ENCODE measurements around the gene VAT1L. TPM values are rescaled to one million over a fixed set of nuclear protein-coding genes. Genes with fewer than 3 reads are reported as not detected.

Gene VAT1L
- total and polyA plus RNA-seq, 4 donors, result 0.17 to 0.98 (median 0.26) TPM

- H3K9me3 ChIP-seq (ENCODE audit: control insufficient read depth in 4 of 4, low read length in 3 of 4), result peaks cover 0 to 2% (median 0%) of the 10 kb centered on the region in 4 donors
- no peak overlapping the region for H3K4me3 ChIP-seq (ENCODE audit: low read depth in 1 of 3, low read length in 3 of 3)
- no peaks in the 10 kb centered on the region for H3K27me3 ChIP-seq (ENCODE audit: control insufficient read depth in 4 of 4, insufficient read depth in 4 of 4, low read length in 3 of 4)
- DNase-seq (ENCODE audit: low spot score), result no peak
- WGBS, result 36% methylated on average over 5 of the region's 5 CpGs
- H3K27ac ChIP-seq (ENCODE audit: low read depth in 1 of 2, low read length in 2 of 2), result no peak overlapping the region
- H3K36me3 ChIP-seq (ENCODE audit: control insufficient read depth in 4 of 4, insufficient read depth in 3 of 4, low read depth in 1 of 4, low read length in 3 of 4), result no peaks in the 10 kb centered on the region
- TF ChIP-seq TAF1 (conservative IDR thresholded peaks at IDR 0.05), result no peak
- TF ChIP-seq HNF4G (IDR thresholded peaks at IDR 0.05), result no peak
- no peak for TF ChIP-seq ZBTB33 (IDR thresholded peaks at IDR 0.05)
- no peak for TF ChIP-seq JUND (IDR thresholded peaks at IDR 0.05)
- H3K9ac ChIP-seq (ENCODE audit: low read depth in 1 of 2, low read length in 2 of 2), result no peak overlapping the region
- H3K4me1 ChIP-seq (ENCODE audit: control insufficient read depth in 4 of 4, insufficient read depth in 4 of 4, low read length in 3 of 4), result no peaks in the 10 kb centered on the region
These were observed 150.5 kb downstream of the VAT1L start for GRCh38 chr16:77938913-77939312.

DNA sequence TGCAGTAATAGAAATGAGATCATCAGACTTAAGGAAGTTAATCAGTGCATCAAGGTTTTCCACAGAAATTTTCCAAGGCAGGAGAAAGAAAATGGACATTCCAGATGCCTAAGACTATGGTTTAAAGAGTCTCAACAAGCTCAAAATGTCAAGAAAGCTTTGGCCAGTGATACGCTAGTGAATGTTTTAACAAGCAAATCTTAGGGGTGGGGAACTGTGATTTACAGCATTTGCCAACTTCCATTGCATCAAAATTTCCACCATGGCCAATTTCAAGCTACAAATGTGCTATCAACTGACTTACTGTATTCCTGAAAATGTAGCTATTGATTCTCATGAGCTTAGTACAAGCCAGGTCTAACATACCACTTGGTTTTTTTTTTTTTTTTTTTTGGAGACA, 151.6 kb downstream of the VAT1L start:
- 88% methylated on average over 1 of the region's 1 CpG for WGBS
- Histone ChIP-seq H3K27me3 (ENCODE audit: control insufficient read depth in 4 of 4, insufficient read depth in 4 of 4, low read length in 3 of 4) (no peaks in the 10 kb centered on the region), H3K9me3 (ENCODE audit: control insufficient read depth in 4 of 4, low read length in 3 of 4) (no peaks in the 10 kb centered on the region), H3K9ac (ENCODE audit: low read depth in 1 of 2, low read length in 2 of 2) (no peak overlapping the region), H3K4me1 (ENCODE audit: control insufficient read depth in 4 of 4, insufficient read depth in 4 of 4, low read length in 3 of 4) (no peaks in the 10 kb centered on the region), H3K27ac (ENCODE audit: low read depth in 1 of 2, low read length in 2 of 2) (no peak overlapping the region), H3K4me3 (ENCODE audit: low read depth in 1 of 3, low read length in 3 of 3) (no peak overlapping the region), H3K36me3 (ENCODE audit: control insufficient read depth in 4 of 4, insufficient read depth in 3 of 4, low read depth in 1 of 4, low read length in 3 of 4) (no peaks in the 10 kb centered on the region)
- TF ChIP-seq RXRA (IDR thresholded peaks at IDR 0.05) (no peak), RAD21 (IDR thresholded peaks at IDR 0.05) (no peak), EGR1 (IDR thresholded peaks at IDR 0.05; ENCODE audit: low read depth in 2 of 2) (no peak), FOXA2 (IDR thresholded peaks at IDR 0.05) (no peak), TAF1 (conservative IDR thresholded peaks at IDR 0.05) (no peak), MAX (IDR thresholded peaks at IDR 0.05) (no peak), SP1 (IDR thresholded peaks at IDR 0.05) (no peak), YY1 (IDR thresholded peaks at IDR 0.05) (no peak), JUND (IDR thresholded peaks at IDR 0.05) (no peak), NR2F2 (IDR thresholded peaks at IDR 0.05) (no peak), HNF4A (conservative IDR thresholded peaks at IDR 0.05) (no peak), ZBTB33 (IDR thresholded peaks at IDR 0.05) (no peak), FOXA1 (IDR thresholded peaks at IDR 0.05) (no peak), CTCF (IDR thresholded peaks at IDR 0.05; ENCODE audit: low read depth, low read length, missing input control) (no peak), ATF3 (IDR thresholded peaks at IDR 0.05) (no peak), GABPA (IDR thresholded peaks at IDR 0.05 in 1 of 2, conservative IDR thresholded peaks at IDR 0.05 in 1 of 2) (no peak)
- TF ChIP-seq, protein P1, sequence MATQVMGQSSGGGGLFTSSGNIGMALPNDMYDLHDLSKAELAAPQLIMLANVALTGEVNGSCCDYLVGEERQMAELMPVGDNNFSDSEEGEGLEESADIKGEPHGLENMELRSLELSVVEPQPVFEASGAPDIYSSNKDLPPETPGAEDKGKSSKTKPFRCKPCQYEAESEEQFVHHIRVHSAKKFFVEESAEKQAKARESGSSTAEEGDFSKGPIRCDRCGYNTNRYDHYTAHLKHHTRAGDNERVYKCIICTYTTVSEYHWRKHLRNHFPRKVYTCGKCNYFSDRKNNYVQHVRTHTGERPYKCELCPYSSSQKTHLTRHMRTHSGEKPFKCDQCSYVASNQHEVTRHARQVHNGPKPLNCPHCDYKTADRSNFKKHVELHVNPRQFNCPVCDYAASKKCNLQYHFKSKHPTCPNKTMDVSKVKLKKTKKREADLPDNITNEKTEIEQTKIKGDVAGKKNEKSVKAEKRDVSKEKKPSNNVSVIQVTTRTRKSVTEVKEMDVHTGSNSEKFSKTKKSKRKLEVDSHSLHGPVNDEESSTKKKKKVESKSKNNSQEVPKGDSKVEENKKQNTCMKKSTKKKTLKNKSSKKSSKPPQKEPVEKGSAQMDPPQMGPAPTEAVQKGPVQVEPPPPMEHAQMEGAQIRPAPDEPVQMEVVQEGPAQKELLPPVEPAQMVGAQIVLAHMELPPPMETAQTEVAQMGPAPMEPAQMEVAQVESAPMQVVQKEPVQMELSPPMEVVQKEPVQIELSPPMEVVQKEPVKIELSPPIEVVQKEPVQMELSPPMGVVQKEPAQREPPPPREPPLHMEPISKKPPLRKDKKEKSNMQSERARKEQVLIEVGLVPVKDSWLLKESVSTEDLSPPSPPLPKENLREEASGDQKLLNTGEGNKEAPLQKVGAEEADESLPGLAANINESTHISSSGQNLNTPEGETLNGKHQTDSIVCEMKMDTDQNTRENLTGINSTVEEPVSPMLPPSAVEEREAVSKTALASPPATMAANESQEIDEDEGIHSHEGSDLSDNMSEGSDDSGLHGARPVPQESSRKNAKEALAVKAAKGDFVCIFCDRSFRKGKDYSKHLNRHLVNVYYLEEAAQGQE (IDR thresholded peaks at IDR 0.05), result no peak
- no peak for DNase-seq (ENCODE audit: low spot score)
